HUES64 (cell line): ENCODE data around the gene MORF4L2.
A peak's percentile ranks its signal among the peaks of the same experiment; 100 is the strongest.

Experiments
- H3K27ac ChIP-seq: 2 replicates; pipeline ENCODE4 v1.7.0; 2013; ENCODE audit warnings: low read depth, low read length, inconsistent platforms
- H3K27me3 ChIP-seq: 2 replicates; pipeline ENCODE4 v1.6.1; 2013; ENCODE audit warnings: mild to moderate bottlenecking, low read length; ENCODE audit not compliant: insufficient read depth
- H3K36me3 ChIP-seq: 2 replicates; pipeline ENCODE4 v1.6.1; 2013; ENCODE audit warnings: mild to moderate bottlenecking, low read length; ENCODE audit not compliant: insufficient read depth
- H3K4me1 ChIP-seq: 2 replicates; pipeline ENCODE4 v1.6.1; 2013; ENCODE audit warnings: mild to moderate bottlenecking, low read length, moderate library complexity; ENCODE audit not compliant: insufficient read depth
- H3K4me3 ChIP-seq: 2 replicates; pipeline ENCODE4 v1.5.1; 2013; ENCODE audit warnings: mild to moderate bottlenecking, low read length, moderate library complexity
- H3K9ac ChIP-seq: 2 replicates; pipeline ENCODE4 v1.6.1; 2013; ENCODE audit warnings: mild to moderate bottlenecking, low read depth, low read length
- H3K9me3 ChIP-seq: 2 replicates; pipeline ENCODE4 v1.6.1; 2013; ENCODE audit warnings: low read depth, low read length; ENCODE audit not compliant: insufficient read depth
- WGBS: fragments of 150-250, 120-280 bp; methylation state at CpG from one replicate; pipeline ENCODE4 v1.1.7; 2013; ENCODE audit warnings: missing lambda C conversion rate; 5-methylcytosine and 5-hydroxymethylcytosine counted together

MORF4L2 gene

DNA sequence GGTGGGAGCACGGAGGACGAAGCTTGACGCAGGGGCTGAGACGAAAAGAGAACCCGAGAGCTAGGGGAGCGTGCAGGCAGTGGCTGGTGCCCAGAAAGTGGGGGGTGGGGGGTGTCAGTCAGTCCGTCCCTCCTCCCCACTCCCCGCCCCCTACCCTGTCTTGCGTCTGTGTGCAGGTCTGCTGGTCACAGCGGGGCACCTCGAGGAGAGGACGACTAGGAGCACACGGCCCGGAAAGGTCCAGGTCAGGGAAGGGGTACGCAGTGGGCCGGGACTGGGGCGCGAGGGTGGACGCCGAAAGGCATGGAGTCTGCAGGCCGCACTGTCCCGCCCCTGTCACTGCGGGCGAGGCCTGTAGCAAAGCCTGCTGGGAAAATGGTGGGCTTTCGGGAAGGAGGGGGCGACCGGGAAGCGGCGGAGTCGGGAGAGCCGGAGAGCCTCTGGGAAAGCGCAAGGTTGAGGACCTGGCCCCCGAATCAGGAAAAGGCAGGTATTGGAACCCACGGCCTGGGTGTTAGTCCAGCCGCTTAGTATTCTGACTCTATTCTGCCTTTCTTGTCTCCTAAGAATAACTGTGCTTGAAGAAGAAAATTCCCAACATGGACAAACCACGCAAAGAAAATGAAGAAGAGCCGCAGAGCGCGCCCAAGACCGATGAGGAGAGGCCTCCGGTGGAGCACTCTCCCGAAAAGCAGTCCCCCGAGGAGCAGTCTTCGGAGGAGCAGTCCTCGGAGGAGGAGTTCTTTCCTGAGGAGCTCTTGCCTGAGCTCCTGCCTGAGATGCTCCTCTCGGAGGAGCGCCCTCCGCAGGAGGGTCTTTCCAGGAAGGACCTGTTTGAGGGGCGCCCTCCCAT lies 57.0 kb downstream of the MORF4L2 start:
- Histone ChIP-seq H3K4me1 (peaks cover 7% of the 10 kb centered on the region; the same call in 1 of the 2 replicates), H3K27ac (peak overlapping the region; percentile 81), H3K36me3 (no peaks in the 10 kb centered on the region), H3K4me3 (peak overlapping the region; percentile 92), H3K9me3 (no peaks in the 10 kb centered on the region), H3K9ac (peak overlapping the region; percentile 67), H3K27me3 (no peaks in the 10 kb centered on the region)
- WGBS, result under 1% methylated on average over 47 of the region's 49 CpGs

DNA sequence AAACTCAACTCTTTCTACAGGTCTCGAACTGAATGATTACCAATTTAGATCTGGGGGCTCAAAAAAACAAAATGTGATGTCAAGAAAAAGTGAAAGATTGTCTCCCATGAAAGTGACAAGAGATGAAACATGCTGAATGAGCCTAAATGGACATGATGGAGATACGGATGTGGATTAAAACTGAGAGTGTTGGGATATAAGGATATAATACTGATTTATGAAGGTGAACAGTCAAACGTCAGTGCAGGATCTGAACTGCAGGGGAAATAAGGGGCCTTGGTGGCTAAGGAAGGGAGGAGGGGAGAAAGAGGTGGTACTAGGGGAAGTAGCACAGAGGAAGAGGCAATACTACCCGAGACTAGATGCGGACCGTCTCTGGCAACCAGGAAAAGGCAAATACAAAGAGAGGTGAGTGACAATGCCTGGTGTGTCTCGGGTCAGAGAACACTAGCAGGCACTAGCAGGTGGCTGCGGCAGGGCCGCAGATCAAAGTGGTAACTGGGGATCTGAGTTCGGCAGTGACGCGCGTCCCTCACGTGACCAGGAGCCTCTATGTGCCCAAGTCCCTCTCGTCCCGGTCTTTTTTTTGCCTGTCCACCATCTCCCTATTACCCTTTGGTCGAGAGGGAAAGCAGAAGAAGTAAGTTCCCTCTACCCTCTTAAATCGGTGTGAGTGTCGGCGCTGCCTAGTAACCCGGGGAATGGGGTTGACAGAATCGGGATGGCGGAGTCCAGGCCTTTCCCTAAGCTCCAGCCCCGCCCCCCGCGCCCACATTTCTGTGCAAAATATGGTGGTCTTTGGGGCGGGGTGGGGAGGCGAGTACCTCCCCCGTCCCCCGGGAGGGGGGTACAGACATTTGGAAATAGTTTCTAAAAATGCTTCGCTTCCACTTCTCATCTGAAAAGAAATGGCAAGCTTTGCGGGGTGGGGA lies 57.8 kb downstream of the MORF4L2 start, which contains the start of gene TCEAL1:
TCEAL1 (plus strand) TSS at position 590 of the 932 bp plus-strand sequence. CDS start 942 bp downstream, outside the sequence.
- peak within 1 kb of the TSS; percentile 81 for H3K27ac ChIP-seq

DNA sequence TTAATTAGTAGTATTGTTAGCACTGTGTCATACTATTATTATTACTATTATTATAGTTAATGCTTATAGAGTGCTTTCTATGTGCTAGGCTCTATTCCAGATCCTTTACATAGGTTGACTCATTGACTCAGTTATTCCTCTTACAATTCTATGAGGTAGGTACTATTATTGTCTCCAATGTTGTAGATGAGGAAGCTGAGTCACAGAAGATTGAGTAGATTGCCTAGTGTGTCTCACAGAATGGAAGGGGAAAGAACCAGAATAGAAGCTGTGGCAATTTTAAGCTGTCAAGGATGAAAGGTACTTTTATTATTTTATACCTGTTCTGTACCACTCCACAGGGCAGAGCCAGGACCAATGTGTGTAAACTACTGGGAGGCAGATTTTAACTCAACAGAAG lies 59.6 kb downstream of the MORF4L2 start:
- Histone ChIP-seq H3K27me3 (no peaks in the 10 kb centered on the region), H3K36me3 (no peaks in the 10 kb centered on the region), H3K4me3 (no peak overlapping the region), H3K27ac (no peak overlapping the region), H3K4me1 (peaks cover 12% of the 10 kb centered on the region; the same call in 1 of the 2 replicates), H3K9me3 (no peaks in the 10 kb centered on the region), H3K9ac (no peak overlapping the region)

More for the DNA sequence above, 57.8 kb downstream of the MORF4L2 start, which contains the start of gene TCEAL1:
- H3K4me3 ChIP-seq, result peak within 1 kb of the TSS; percentile 92
- peaks cover 12% of the 10 kb centered on the region; the same call in 1 of the 2 replicates for H3K4me1 ChIP-seq
- H3K9me3 ChIP-seq, result no peaks in the 10 kb centered on the region
- no peaks in the 10 kb centered on the region for H3K27me3 ChIP-seq
- WGBS, result 8% methylated on average over 16 of the region's 32 CpGs
- H3K9ac ChIP-seq, result peak within 1 kb of the TSS; percentile 67
- no peaks in the 10 kb centered on the region for H3K36me3 ChIP-seq
